ENCODE results near the gene DDX55. TPM values are rescaled to one million over a fixed set of nuclear protein-coding genes. Genes with fewer than 3 reads are reported as not detected.

The DDX55 gene
- total RNA-seq, 1 experiment from 2014 or later, result 45.4 TPM

DNA sequence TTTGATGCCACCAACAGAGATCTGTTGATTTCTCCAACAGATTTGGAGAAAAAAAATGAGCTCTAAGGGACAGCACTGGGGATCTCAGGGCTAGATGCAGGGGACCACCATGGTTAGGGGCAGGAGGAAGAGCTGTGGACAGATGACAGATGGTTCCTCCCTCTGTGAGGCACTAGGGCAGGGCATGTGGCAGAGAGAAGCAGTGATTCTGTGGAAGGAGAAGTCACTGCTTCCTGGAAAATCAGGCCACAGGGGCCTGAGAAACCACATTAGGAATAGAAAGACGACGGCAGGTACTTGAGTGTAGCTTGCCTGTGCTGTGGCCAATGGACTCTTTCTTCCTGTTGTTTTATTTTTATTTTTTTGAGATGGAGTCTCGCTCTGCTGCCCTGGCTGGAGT is 42.4 kb upstream of the DDX55 start:
- intact Hi-C loops (cut with micrococcal nuclease; ENCODE audit: unreplicated experiment), result no loop called here
- no peaks in the 10 kb centered on the region for H3K4me1 ChIP-seq

DNA sequence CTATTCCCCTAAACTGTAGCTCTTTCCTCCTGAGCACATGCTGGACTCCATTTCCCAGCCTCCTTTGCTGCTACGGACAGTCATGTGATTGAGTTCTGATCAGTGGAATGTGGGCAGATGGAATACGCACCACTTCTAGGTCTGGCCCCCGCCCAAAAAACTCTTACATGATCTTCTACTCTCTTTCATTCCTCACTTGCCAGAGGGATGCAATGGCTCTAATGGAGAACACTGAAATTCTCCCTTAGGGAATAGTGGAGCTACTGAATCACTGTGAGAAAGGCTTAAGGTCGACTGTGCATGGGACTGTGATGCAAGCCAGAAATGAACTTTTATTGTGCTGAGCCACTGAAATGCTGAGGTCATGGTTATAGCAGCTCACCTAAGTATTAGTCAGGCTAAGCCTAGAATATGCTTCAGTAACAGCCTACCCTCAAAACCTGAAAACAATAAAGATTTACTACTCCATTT is 30.5 kb upstream of the DDX55 start:
- Mint-ChIP-seq H3K27me3 (ENCODE audit: insufficient read depth, unreplicated experiment) (no peaks in the 10 kb centered on the region), H3K4me3 (ENCODE audit: unreplicated experiment) (peak overlapping the region; percentile 26), H3K9me3 (ENCODE audit: unreplicated experiment) (no peaks in the 10 kb centered on the region), H3K36me3 (ENCODE audit: insufficient read depth, unreplicated experiment) (no peaks in the 10 kb centered on the region), H3K27ac (ENCODE audit: unreplicated experiment) (peak overlapping the region; percentile 37), H3K4me1 (ENCODE audit: low read depth, unreplicated experiment) (peaks cover 7% of the 10 kb centered on the region)
- BruUV-seq (replicated peaks), result no TSS peak
- H3K9me3 ChIP-seq, result no peaks in the 10 kb centered on the region
- TF ChIP-seq, protein P1, sequence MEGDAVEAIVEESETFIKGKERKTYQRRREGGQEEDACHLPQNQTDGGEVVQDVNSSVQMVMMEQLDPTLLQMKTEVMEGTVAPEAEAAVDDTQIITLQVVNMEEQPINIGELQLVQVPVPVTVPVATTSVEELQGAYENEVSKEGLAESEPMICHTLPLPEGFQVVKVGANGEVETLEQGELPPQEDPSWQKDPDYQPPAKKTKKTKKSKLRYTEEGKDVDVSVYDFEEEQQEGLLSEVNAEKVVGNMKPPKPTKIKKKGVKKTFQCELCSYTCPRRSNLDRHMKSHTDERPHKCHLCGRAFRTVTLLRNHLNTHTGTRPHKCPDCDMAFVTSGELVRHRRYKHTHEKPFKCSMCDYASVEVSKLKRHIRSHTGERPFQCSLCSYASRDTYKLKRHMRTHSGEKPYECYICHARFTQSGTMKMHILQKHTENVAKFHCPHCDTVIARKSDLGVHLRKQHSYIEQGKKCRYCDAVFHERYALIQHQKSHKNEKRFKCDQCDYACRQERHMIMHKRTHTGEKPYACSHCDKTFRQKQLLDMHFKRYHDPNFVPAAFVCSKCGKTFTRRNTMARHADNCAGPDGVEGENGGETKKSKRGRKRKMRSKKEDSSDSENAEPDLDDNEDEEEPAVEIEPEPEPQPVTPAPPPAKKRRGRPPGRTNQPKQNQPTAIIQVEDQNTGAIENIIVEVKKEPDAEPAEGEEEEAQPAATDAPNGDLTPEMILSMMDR (IDR thresholded peaks at IDR 0.05; ENCODE audit: insufficient read depth in 1 of 2, low read depth in 1 of 2, low read length in 1 of 2, severe bottlenecking in 1 of 2, unreplicated experiment in 1 of 2), result no peak
- H3K4me1 ChIP-seq, result peaks cover 9% of the 10 kb centered on the region; the same call in 1 of the 2 replicates
- CTCF ChIA-PET, result interaction anchor here (0.6 to 1.2 kb wide), 2 partner anchors 30 to 205 kb away, joined by 3 to 6 read pairs; no protein-coding TSS in a partner anchor
- H3K36me3 ChIP-seq (ENCODE audit: control insufficient read depth, insufficient read depth, low read length), result no peaks in the 10 kb centered on the region
- POLR2A ChIA-PET, result interaction anchor here (0.6 kb wide), 1 partner anchor 207 kb away, joined by 3 read pairs; no protein-coding TSS in a partner anchor
- H3K27me3 ChIP-seq (replicated peaks; ENCODE audit: control insufficient read depth, insufficient read depth, low read length), result no peaks in the 10 kb centered on the region
- peak; percentile 45 to 48 for DNase-seq
- intact Hi-C loops (cut with micrococcal nuclease; ENCODE audit: unreplicated experiment), result no loop called here
- no peak overlapping the region for H3K4me3 ChIP-seq (ENCODE audit: low read depth, low read length)

More for the DNA sequence above, 42.4 kb upstream of the DDX55 start:
- CTCF ChIA-PET, result interaction anchor here (0.6 to 0.7 kb wide), 2 partner anchors 85 to 247 kb away, joined by 3 to 4 read pairs; no protein-coding TSS in a partner anchor
- Mint-ChIP-seq H3K9me3 (ENCODE audit: unreplicated experiment) (no peaks in the 10 kb centered on the region), H3K36me3 (ENCODE audit: insufficient read depth, unreplicated experiment) (no peaks in the 10 kb centered on the region), H3K4me1 (ENCODE audit: low read depth, unreplicated experiment) (no peaks in the 10 kb centered on the region), H3K27ac (ENCODE audit: unreplicated experiment) (no peak overlapping the region), H3K4me3 (ENCODE audit: unreplicated experiment) (no peak overlapping the region), H3K27me3 (ENCODE audit: insufficient read depth, unreplicated experiment) (no peaks in the 10 kb centered on the region)
- Histone ChIP-seq H3K27me3 (replicated peaks; ENCODE audit: control insufficient read depth, insufficient read depth, low read length) (no peaks in the 10 kb centered on the region), H3K4me3 (ENCODE audit: low read depth, low read length) (no peak overlapping the region), H3K9me3 (no peaks in the 10 kb centered on the region), H3K36me3 (ENCODE audit: control insufficient read depth, insufficient read depth, low read length) (no peaks in the 10 kb centered on the region)
- BruUV-seq (replicated peaks), result no TSS peak
- no peak for DNase-seq
- POLR2A ChIA-PET, result no interaction called here
- TF ChIP-seq, protein P1 (IDR thresholded peaks at IDR 0.05; ENCODE audit: insufficient read depth in 1 of 2, low read depth in 1 of 2, low read length in 1 of 2, severe bottlenecking in 1 of 2, unreplicated experiment in 1 of 2), result no peak

DNA sequence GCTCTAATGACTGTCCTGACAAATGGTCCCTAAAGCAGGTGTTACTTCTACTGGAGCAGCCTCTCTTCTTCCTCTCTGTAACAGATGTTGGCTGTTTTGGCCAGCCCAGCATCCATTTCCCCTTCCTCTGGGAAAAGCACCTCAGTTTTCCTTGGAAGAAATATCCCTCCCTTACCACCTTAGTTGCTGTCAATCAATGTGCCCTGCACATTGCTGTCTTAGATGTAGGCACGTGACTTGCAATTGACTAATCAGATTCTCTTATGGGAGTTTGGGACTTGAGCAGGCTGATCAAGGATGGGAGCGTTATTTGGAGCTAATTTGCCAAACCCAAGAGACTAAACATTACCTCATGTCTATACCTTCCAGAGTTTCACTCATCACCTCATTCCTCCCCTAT is 29.5 kb upstream of the DDX55 start:
- Mint-ChIP-seq H3K27ac (ENCODE audit: unreplicated experiment) (no peak overlapping the region), H3K27me3 (ENCODE audit: insufficient read depth, unreplicated experiment) (no peaks in the 10 kb centered on the region), H3K36me3 (ENCODE audit: insufficient read depth, unreplicated experiment) (no peaks in the 10 kb centered on the region), H3K9me3 (ENCODE audit: unreplicated experiment) (no peaks in the 10 kb centered on the region), H3K4me3 (ENCODE audit: unreplicated experiment) (no peak overlapping the region), H3K4me1 (ENCODE audit: low read depth, unreplicated experiment) (peaks cover 7% of the 10 kb centered on the region)
- ChIA-PET CTCF (no interaction called here), POLR2A (interaction anchor here (0.7 kb wide), 1 partner anchor 207 kb away, joined by 3 read pairs; no protein-coding TSS in a partner anchor)
- H3K36me3 ChIP-seq (ENCODE audit: control insufficient read depth, insufficient read depth, low read length), result no peaks in the 10 kb centered on the region
- BruUV-seq (replicated peaks), result no TSS peak
- peaks cover 9% of the 10 kb centered on the region; the same call in 1 of the 2 replicates for H3K4me1 ChIP-seq
- H3K4me3 ChIP-seq (ENCODE audit: low read depth, low read length), result no peak overlapping the region
- H3K27me3 ChIP-seq (replicated peaks; ENCODE audit: control insufficient read depth, insufficient read depth, low read length), result no peaks in the 10 kb centered on the region
- H3K9me3 ChIP-seq, result no peaks in the 10 kb centered on the region
- TF ChIP-seq, protein P1 (IDR thresholded peaks at IDR 0.05; ENCODE audit: insufficient read depth in 1 of 2, low read depth in 1 of 2, low read length in 1 of 2, severe bottlenecking in 1 of 2, unreplicated experiment in 1 of 2), result no peak
- DNase-seq, result no peak
- intact Hi-C loops (cut with micrococcal nuclease; ENCODE audit: unreplicated experiment), result no loop called here
